HepG2 (cell line): ENCODE results near the gene SLCO2B1. TPM values are rescaled to one million over a fixed set of nuclear protein-coding genes. Genes with fewer than 3 reads are reported as not detected.

Experiments
- CC2D1A ChIP-seq: sonication (generic); formaldehyde crosslinking; IDR thresholded peaks from 2 replicates; pipeline ENCODE4 v1.8.1; 2023; ENCODE audit warnings: mild to moderate bottlenecking, missing genetic modification reagents
- DR1 ChIP-seq: sonication (generic); formaldehyde crosslinking; IDR thresholded peaks from 2 replicates; pipeline ENCODE4 v1.8.0; 2021; ENCODE audit warnings: mild to moderate bottlenecking, missing genetic modification reagents, inconsistent platforms
- FOSL2 ChIP-seq: sonication (generic); formaldehyde crosslinking; IDR thresholded peaks from 2 replicates; pipeline ENCODE4 v1.4.0; 2020; ENCODE audit warnings: missing genetic modification reagents
- KDM6A ChIP-seq: IDR thresholded peaks from 2 replicates; pipeline ENCODE4 v1.6.1; 2016; ENCODE audit warnings: low read depth
- LCORL ChIP-seq, 2 experiments: fragments of 450-650 bp in 1 of 2; sonication (generic) in 1 of 2; formaldehyde crosslinking in 1 of 2; IDR thresholded peaks; 2 replicates each; pipeline versions ENCODE4 v1.5.0 to v1.6.1; 2017 to 2020; ENCODE audit warnings: antibody characterized with exemption in 1 of 2, missing genetic modification reagents in 1 of 2
- PCBP1 ChIP-seq: fragments of 200-400 bp; formaldehyde crosslinking; IDR thresholded peaks from 2 replicates; pipeline ENCODE4 v1.6.1; 2017; ENCODE audit warnings: mild to moderate bottlenecking, low read depth, low read length, borderline replicate concordance
- SPEN ChIP-seq: sonication (generic); formaldehyde crosslinking; IDR thresholded peaks from 2 replicates; pipeline ENCODE4 v1.5.1; 2020; ENCODE audit warnings: low read depth, mild to moderate bottlenecking, missing genetic modification reagents
- ZFX ChIP-seq: sonication (generic); formaldehyde crosslinking; IDR thresholded peaks from 2 replicates; pipeline ENCODE4 v1.4.0; 2020; ENCODE audit warnings: mild to moderate bottlenecking, low read depth, missing genetic modification reagents, moderate library complexity
- ZKSCAN8 ChIP-seq: IDR thresholded peaks from 2 replicates; pipeline ENCODE4 v1.6.1; 2016; ENCODE audit warnings: borderline replicate concordance, missing genetic modification reagents, missing compliant biosample characterization
- ZNF263 ChIP-seq: sonication (generic); formaldehyde crosslinking; IDR thresholded peaks from 2 replicates; pipeline ENCODE4 v1.4.0; 2020; ENCODE audit warnings: missing genetic modification reagents
- polyA plus RNA-seq, 8 experiments: library from polyadenylated mRNA; depleted of rRNA in 3 of 8; stranded (reverse) in 7 of 8; unstranded in 1 of 8; fragments of >200 nt; fragmentation: Illumina TruSeq in 4 of 8; extraction: Trizol in 4 of 8; gene quantifications; 2 replicates each; pipeline versions ENCODE4 v1.2.1 to v1.2.3, GENCODE V29; 2011 to 2016; ENCODE audit warnings: low read depth in 4 of 8, missing spikeins in 1 of 8, mixed read lengths in 1 of 8; ENCODE audit not compliant: insufficient read depth in 1 of 8
- total RNA-seq, 5 experiments: library from RNA; depleted of rRNA; stranded (reverse); fragments of >200 nt; fragmentation: Illumina TruSeq; extraction: Trizol; gene quantifications; 2 replicates each; pipeline ENCODE4 v1.2.3, GENCODE V29; 2016; ENCODE audit warnings: low read depth in 1 of 5
- TF ChIP-seq, protein P1 (sequence below): IDR thresholded peaks from 2 replicates; pipeline ENCODE4 v1.6.1; 2016; ENCODE audit warnings: mild to moderate bottlenecking
- TF ChIP-seq, protein P2 (sequence below): sonication (generic); formaldehyde crosslinking; IDR thresholded peaks from 2 replicates; pipeline ENCODE4; 2020; ENCODE audit warnings: missing genetic modification reagents, mild to moderate bottlenecking, borderline replicate concordance
- TF ChIP-seq, protein P3 (sequence below): sonication (generic); formaldehyde crosslinking; IDR thresholded peaks from 2 replicates; pipeline ENCODE4 v1.5.1; 2020; ENCODE audit warnings: mild to moderate bottlenecking, missing genetic modification reagents

Gene SLCO2B1
- total and polyA plus RNA-seq, 2 of the 13 experiments (the other 11 are each of a cell fraction or from before 2014, with no cell fraction given) = 15.3 to 19.8 TPM

DNA sequence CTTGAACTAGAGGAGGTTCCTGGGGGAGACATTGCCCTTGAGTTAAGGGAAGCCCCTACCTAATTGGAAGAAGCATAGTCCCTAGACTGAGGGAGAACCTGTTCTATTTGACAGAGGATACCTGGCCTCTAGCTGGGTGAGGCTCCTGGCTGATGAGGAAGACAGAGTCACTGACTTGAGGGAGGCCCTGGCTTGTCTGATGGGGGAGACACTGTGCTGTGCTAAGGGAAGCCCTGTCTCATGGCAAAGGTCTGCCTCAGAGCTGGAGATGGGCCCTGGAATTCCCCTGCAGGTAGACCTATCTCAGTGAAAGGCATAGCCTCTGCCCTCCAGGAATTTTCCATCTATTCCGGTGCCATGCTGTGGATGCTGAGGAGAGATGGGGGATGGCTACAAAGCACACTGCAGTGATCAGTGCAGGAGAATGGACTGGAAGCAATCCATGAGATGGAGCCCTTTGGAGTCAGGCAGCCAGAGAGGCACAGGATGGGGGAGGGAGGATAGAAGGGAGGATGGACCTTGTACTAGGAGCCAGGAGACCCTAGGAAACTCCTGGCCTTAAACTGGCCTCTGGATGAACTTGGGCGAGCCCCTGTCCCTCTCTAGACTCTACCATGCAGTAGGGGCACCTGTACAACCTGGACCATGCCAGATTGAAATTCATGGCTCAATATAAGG is 39.9 kb downstream of the SLCO2B1 start (continued):
- TF ChIP-seq, protein P1, sequence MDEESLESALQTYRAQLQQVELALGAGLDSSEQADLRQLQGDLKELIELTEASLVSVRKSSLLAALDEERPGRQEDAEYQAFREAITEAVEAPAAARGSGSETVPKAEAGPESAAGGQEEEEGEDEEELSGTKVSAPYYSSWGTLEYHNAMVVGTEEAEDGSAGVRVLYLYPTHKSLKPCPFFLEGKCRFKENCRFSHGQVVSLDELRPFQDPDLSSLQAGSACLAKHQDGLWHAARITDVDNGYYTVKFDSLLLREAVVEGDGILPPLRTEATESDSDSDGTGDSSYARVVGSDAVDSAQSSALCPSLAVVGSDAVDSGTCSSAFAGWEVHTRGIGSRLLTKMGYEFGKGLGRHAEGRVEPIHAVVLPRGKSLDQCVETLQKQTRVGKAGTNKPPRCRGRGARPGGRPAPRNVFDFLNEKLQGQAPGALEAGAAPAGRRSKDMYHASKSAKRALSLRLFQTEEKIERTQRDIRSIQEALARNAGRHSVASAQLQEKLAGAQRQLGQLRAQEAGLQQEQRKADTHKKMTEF (CRISPR knock-in tag) = no peak
- no peak for TF ChIP-seq CC2D1A (CRISPR knock-in tag)
- TF ChIP-seq ZNF263 (CRISPR knock-in tag) = peak; percentile 69; the same call in 1 of the 2 replicates
- no peak for TF ChIP-seq ZKSCAN8
- TF ChIP-seq FOSL2 = no peak
- TF ChIP-seq, protein P2, sequence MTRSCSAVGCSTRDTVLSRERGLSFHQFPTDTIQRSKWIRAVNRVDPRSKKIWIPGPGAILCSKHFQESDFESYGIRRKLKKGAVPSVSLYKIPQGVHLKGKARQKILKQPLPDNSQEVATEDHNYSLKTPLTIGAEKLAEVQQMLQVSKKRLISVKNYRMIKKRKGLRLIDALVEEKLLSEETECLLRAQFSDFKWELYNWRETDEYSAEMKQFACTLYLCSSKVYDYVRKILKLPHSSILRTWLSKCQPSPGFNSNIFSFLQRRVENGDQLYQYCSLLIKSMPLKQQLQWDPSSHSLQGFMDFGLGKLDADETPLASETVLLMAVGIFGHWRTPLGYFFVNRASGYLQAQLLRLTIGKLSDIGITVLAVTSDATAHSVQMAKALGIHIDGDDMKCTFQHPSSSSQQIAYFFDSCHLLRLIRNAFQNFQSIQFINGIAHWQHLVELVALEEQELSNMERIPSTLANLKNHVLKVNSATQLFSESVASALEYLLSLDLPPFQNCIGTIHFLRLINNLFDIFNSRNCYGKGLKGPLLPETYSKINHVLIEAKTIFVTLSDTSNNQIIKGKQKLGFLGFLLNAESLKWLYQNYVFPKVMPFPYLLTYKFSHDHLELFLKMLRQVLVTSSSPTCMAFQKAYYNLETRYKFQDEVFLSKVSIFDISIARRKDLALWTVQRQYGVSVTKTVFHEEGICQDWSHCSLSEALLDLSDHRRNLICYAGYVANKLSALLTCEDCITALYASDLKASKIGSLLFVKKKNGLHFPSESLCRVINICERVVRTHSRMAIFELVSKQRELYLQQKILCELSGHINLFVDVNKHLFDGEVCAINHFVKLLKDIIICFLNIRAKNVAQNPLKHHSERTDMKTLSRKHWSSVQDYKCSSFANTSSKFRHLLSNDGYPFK (CRISPR knock-in tag) = no peak
- TF ChIP-seq PCBP1 = no peak
- TF ChIP-seq LCORL (IDR thresholded peaks at IDR 0.05) = no peak
- peak; percentile 31; the same call in 1 of the 2 replicates for TF ChIP-seq LCORL (CRISPR knock-in tag; IDR thresholded peaks at IDR 0.05)
- TF ChIP-seq, protein P3, sequence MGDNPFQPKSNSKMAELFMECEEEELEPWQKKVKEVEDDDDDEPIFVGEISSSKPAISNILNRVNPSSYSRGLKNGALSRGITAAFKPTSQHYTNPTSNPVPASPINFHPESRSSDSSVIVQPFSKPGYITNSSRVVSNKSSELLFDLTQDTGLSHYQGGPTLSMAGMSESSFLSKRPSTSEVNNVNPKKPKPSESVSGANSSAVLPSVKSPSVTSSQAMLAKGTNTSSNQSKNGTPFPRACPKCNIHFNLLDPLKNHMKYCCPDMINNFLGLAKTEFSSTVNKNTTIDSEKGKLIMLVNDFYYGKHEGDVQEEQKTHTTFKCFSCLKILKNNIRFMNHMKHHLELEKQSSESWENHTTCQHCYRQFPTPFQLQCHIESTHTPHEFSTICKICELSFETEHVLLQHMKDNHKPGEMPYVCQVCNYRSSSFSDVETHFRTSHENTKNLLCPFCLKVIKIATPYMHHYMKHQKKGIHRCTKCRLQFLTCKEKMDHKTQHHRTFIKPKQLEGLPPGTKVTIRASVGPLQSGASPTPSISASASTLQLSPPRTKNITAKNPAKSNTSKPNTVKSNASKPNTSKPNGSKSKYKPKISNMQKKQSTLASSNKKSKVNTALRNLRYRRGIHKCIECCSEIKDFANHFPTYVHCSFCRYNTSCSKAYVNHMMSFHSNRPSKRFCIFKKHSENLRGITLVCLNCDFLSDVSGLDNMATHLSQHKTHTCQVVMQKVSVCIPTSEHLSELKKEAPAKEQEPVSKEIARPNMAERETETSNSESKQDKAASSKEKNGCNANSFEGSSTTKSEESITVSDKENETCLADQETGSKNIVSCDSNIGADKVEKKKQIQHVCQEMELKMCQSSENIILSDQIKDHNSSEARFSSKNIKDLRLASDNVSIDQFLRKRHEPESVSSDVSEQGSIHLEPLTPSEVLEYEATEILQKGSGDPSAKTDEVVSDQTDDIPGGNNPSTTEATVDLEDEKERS (CRISPR knock-in tag) = no peak
- TF ChIP-seq SPEN = no peak
- TF ChIP-seq DR1 (CRISPR knock-in tag) = no peak
- TF ChIP-seq KDM6A (CRISPR knock-in tag) = no peak
- TF ChIP-seq ZFX (CRISPR knock-in tag) = 0 out of 2 replicates have a peak, but pooled peaks have one; percentile 7
